ENCODE measurements around the gene TRIM9.

TRIM9 gene

GRCh38 chr14:50926851-50927386, 168.0 kb downstream of the TRIM9 start:
- TF ChIP-seq CTCF (IDR thresholded peaks at IDR 0.05) = no peak
- Histone ChIP-seq H3K4me3 (no peak overlapping the region), H3K27ac (peak overlapping the region in 1 of 2 donors; percentile 36)
- no peak for DNase-seq (ENCODE audit: low spot score)
